ENCODE data around the gene ZNF418.

The ZNF418 gene

DNA sequence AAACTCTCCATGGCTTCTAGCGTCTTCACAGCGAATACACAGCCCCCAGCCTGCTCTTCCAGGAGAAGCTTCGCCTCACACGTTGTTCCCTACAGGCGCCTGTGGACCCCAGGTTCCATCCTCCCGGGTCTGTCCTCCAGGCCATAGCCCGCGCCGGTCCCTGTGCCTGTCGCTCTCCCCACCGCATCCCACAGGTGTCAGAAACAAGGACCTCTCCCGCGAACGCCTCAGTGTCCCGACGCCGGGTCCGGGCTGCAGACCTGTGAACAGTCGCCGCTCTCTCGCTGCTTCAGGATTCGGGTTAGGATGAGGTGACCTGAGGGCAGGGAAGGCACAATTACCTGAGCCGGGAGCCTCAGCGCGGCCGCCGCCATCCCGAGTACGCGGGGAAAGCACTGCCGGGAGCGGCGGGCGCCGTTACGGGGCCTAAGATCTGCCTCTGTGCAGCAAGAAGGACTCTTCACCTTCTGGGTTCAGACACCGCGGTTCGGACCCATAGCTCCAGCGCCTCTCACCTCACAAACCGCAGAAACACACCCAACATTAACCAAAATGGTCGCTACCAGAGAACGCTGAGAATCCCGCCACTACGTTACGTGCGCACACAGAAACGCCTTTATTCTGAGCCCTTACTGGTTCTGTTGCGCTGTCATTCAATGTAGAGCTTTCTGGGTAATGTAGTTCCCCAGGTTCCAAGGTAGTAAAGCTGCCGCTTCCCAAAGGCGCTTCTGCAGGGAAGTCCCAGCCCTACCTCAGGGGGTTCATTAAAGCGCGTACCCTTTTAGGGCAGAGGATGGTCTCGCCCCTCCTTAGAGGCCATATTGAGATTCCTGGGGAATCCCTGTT lies at the start of gene ZNF418:
Gene ZNF418, minus strand, starts transcription at position 583 of the 846 bp plus-strand sequence. CDS start 1,580 bp downstream, outside the sequence.
- DNase-seq (ENCODE audit: low read depth, low spot score) = peak; percentile 91

DNA sequence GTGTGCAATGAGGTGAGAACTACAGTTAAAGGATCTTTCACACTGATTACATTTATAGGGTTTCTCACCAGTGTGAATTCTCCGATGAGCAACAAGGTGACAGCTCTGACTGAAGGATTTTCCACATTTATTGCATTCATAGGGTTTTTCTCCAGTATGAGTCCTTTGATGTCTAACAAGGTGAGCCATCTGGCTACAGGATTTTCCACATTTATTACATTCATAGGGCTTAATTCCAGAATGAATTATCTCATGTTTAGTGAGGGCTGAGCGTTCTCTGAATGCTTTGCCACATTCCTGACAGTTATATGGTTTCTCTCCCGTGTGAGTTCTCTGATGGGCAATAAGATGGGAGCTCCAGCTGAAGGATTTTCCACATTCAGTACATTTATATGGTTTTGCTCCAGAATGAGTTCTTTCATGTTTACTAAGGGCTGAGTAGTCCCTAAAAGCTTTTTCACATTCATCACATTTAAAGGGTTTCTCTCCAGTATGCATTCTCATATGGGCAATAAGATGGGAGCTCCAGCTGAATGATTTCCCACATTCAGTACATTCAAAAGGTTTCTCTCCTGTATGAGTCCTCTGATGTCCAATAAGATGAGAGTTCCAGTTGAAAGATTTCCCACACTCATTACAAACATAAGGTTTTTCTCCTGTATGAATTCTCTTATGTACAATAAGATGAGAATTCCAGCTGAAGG lies 43.5 kb upstream of the ZNF418 start:
- DNase-seq (ENCODE audit: low read depth, low spot score) = peak; percentile 5

DNA sequence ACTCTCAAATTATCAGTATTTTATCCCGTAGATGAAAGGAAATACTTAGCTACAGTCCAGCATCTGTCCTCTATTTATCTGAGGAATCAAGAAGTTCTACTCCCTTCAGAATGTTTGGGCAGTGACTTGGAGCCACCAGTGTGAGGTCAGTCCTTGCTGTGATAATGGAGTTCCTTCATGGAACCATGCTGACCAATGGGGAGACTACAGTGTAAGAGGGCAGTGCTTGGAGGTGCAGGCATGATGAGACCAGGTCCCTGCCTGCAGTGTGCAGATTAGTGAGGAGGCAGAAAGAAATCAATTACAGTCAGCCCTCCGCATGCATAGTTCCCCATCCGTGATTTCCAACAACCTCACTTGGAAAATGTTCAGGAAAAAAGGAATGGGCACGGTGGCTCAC lies 39.2 kb upstream of the ZNF418 start, which contains the start of gene C19orf18:
Gene C19orf18, minus strand, starts transcription at position 101 of the 400 bp plus-strand sequence. CDS start 102 bp downstream, outside the sequence.
- DNase-seq (ENCODE audit: low read depth, low spot score) = no peak

DNA sequence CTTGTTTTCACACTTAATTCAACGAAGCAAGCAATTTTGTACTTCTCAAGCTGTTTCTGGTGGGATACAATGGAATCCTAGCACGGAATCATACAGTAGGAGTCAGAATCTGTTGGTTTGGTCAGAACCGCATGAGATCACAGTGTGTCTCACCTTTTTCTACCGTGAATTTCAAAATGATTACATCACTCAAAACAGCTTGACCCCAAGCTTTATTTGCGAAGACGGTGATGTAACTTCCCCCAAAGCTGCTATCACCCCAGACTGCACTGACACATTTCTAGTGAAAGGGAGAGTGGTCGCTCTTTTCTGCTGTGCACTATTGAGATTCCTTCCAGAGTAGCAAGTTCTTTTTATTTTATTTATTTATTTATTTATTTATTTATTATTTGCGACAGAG lies 29.6 kb upstream of the ZNF418 start:
- no peak for DNase-seq (ENCODE audit: low read depth, low spot score)

DNA sequence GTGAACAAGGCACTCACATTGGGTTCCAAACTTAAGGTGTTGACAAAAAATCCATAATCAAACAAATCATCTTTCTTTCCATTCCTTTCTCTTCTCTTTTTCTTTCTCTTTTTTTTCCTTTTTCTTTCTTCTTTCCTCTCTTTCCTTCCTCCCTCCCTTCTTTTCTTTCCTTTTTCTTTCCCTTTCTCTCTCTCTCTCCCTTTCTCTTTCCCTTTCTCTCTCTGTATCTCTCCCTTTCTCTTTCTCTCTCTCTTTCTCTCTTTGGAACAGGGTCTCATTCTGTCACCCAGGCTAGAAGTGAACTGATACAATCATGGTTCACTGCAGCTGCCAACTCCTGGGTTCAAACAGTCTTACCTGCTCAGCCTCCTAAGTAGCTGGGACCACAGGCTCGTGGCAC lies 26.6 kb upstream of the ZNF418 start:
- DNase-seq (ENCODE audit: low read depth, low spot score) = no peak

DNA sequence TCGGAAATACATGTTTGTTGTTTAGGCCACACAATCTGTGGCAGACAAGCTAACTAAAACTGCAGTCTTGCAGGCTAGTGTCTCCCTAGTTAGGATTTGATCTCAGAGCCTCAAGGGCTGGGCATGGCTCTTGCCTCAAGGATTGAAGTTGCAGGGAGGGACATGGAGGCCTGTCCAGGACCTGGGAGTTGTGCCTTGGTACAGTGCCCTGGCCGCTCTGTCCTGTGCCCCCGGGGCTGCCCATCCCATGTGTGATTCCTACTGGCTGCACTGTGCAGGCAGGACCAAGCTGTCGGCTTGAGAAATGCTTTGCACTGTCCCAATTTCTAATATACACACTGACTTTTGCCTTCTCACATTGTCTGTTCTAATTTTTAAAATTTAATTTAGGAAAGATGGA lies 19.8 kb upstream of the ZNF418 start:
- no peak for DNase-seq (ENCODE audit: low read depth, low spot score)

DNA sequence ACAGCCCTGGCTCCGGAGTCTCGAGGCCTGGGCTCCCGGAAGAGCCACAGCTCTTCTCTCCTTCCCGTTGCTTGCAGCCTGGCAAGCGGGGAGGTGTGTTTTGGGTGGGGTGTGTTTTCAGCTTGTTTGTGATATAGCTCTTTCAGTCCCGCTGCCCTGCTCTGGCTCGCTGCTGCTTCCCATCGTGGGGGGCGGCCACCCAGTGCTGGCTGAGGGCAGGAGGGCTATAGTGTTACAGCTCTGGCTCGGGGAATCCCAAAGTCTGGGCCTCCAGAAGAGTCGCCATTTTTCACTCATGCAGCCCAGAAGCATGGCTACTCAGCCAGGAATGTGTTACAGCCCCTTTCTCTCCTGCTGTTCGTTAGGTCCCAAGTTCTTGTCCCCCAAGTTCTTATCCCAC lies 14.5 kb upstream of the ZNF418 start:
- no peak for DNase-seq (ENCODE audit: low read depth, low spot score)

DNA sequence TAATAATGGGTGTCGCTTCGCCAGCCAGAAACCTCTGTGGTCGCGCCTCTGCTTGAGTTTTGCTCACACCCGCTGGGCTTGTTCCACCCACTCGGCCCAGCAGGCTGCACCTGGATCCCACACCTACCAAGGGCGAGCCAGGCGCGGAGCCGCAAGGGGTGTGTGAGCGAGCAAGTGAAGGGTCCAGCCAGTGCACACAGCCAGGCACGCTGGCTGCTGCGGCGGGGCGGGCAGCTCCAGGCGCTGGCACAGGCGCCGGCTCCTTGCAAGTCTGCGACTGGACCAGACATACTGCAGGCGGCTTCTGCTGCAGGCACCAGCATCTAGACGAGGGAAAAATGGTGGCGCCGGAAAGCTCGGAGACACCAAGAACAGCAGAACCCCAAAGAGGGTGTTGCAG lies 14.1 kb upstream of the ZNF418 start:
- no peak for DNase-seq (ENCODE audit: low read depth, low spot score)

DNA sequence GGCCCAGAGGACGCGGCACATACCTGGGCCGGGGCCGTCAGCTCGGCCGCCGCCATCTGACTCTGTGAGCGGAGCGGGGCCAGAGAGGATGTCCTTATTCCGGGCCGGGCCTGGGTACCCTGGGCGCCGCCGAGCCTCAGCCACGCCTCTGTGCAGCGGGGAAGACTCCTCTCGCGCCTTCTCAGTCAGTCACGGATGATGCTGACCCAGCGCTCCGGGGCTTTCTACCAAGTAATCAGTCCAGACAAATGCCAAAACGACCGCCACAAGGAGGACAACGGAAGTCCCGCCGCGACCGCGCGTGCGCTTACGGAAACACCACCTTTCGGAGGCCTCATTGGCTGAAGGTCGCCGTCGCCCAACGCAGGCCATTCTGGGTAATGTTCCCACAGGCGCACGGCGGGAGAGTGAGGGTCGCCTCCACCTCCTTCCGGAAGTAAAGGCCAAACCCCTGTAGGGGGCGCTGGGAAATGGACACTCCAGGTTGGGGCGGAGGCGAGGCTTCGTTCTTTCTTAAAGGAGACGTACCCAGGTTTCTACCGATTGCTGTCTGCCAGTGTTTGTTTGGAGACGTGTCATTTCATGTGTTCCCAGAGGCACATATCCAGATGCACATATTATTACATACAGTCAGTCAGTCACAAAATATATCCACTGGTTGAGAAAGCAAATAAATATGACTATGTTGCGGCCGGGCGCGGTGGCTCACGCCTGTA lies 12.4 kb upstream of the ZNF418 start, which contains the start of gene ZNF256:
Gene ZNF256, minus strand, starts transcription at position 288 of the 716 bp plus-strand sequence. Its CDS starts 232 bp downstream, at position 56.
- peak; percentile 98 for DNase-seq (ENCODE audit: low read depth, low spot score)

DNA sequence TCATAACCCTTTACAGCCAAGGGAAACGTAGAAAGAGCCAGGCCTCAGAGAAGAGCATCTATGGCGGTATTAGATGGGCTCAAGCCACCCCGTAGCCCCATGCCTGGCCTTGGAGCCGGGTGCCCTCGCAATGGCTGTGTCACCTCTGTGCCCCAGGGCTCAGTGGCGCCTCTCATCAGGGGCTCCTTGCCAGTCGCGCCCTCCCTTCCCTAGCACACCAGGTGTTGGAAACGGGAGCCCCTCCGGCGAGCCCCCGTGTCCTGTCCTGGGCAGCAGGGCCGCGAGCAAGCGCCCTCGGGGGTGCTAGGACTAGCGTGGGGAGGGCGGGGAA lies 11.9 kb upstream of the ZNF418 start:
- no peak for DNase-seq (ENCODE audit: low read depth, low spot score)

DNA sequence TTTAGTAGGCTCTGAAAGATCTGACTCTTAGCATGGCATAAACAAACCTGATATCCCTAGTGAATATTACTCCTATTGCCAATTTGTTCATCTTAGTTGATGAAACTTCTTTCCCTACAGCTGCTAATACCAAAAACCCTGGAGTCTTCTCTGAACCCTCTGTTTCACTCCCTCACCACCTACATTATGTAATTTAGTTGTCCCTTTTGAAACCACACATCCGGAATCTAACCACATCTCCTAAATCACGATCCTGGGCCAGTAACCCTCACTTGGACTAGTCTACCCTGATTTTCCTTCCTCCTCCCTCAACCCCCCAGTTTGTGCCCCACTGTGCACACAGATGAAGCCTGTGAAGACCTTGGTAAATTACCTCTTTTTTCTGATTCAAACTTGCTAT lies 11.1 kb upstream of the ZNF418 start:
- no peak for DNase-seq (ENCODE audit: low read depth, low spot score)

DNA sequence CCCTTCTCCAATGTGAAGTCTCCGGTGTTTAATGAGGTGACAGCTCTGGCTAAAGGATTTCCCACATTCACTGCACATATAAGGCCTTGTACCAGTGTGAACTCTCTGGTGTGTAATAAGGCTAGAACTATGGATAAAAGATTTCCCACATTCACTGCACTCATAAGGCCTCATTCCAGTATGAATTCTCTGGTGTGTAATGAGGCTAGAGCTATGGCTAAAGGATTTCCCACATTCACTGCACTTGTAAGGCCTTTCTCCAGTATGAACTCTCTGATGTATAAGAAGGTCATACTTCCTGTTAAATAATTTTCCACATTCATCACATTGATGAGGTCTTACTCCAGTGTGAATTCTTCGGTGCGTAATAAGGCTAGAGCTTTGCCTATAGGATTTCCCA lies 6.4 kb upstream of the ZNF418 start:
- no peak for DNase-seq (ENCODE audit: low read depth, low spot score)

DNA sequence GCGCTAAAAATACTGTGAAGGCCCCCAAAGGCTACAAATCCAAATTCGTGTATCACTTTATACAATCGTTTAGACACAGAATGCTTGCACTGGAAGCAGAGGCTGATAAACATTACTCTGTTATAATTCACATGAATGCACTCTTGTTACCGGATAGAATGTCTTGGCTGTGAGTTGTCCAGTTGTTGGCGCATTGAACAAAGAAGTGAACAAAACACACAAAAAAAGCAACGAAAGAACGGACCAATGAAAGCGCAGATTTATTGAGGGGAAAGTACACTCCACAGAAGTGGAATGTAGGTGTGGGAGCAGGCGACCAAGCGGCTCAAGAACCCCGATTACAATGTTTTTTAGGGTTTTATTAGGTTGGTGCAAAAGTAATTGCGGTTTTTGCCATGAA lies 529 bp upstream of the ZNF418 start:
- no peak for DNase-seq (ENCODE audit: low read depth, low spot score)

DNA sequence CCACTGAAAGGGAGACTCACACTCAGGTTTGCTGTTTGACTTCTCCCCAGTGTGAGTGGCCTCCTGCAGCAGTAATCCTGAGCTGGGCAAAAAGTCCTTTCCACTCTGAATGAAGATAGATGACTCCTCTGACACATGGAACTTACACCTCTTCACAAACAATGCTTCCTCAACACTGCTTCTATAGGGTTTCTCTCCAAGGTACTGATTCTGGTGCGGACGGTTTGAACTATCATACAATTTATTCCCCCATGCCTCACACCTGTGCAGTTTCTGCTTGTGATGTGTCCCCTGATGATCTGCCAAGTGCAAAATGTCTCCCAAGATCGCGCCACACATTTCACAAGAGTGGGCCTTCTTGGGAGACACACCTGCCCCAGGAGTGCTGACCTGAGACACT lies 7.6 kb downstream of the ZNF418 start:
- no peak for DNase-seq (ENCODE audit: low read depth, low spot score)

DNA sequence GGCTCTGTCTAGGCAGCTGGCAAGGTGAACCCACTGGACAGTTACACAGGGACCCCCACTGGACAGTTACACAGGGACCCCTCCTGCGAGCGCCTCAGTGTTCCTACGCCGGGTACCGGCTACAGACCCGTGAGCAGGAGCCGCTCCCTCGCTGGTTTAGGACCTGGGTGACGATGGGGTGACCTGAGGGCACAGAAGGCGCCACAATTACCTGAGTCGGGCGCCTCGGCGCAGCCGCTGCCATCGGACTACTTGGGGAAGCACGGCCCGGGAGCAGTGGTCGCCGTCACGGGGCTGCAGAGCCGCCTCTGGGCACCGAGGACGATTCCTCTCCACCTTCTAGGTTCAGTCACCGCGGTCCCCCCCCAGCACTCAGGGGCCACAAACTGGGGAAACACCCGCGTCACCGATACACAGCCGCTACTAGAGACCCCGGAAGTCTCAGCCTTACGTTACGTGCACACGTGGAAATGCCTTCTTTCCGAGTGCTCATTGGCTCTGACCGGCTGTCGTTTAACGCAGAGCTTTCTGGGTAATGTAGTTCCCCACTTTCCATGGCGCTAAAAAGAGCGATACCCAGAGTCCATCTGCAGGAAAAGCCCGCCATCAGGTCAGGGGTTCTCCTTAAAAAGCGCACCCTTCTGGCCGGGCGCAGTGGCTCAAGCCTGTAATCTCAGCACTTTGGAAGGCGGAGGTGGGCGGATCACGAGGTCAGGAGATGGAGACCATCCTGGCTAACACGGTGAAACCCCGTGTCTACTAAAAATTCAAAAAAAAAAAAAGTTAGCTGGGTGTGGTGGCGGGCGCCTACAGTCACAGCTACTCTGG lies 18.8 kb downstream of the ZNF418 start, which contains the start of gene ZNF417:
Gene ZNF417, minus strand, starts transcription at position 425 of the 828 bp plus-strand sequence. Its CDS starts 181 bp downstream, at position 244.
- peak; percentile 96 for DNase-seq (ENCODE audit: low read depth, low spot score)

DNA sequence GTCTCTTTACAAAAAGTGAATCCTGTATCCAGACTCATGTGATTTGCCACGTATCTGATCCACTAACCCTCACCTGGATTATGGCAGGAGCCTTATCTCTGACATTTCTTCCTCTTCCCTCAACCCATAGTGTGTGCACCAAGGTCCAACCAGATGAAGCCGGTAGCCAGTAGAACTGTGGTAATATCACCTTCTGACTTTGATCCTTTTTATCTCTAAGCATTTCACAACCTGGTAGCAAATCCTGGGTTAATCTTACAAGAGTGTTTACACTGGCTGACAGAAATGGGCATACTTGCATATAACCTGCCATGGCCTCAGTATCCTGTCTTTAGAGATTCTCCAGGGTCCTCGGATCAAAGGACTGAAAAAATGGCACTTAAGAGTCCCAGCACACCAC lies 20.7 kb downstream of the ZNF418 start:
- DNase-seq (ENCODE audit: low read depth, low spot score) = no peak

DNA sequence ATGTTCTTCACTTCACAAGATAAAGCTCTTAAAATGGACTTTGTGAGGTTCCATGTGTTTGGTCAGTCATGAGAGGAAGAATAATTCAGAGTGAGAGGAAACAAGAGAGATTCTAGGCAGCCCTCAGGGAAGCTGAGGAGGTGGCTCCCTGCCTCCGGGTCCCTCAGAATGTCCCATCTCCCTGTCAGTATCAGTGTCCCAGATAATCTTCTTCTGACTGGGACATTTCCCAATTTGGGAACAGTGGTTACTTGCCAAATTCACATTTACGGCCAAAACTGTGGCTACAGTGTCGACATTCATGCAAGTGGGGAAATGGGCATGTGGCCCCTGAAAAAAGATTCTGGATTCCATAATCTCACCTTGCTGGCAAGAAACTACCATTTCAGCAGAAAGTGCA lies 27.8 kb downstream of the ZNF418 start:
- no peak for DNase-seq (ENCODE audit: low read depth, low spot score)

DNA sequence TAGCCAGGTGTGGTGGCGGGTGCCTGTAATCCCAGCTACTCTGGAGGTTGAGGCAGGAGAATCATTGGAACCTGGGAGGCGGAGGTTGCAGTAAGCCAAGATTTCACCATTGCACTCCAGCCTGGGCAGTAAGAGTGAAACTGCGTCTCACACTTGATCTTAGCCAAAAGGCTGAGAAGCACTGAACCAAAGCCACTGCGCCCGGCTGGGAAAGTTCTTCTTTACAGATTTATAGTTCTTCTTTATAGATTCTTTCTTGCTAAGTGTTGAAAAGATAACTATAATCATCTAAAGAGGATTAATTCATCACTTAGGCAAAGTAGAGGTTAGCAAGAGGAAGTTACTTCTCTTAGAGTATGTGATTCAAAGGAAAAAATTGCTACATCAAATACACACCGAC lies 29.9 kb downstream of the ZNF418 start:
- no peak for DNase-seq (ENCODE audit: low read depth, low spot score)

DNA sequence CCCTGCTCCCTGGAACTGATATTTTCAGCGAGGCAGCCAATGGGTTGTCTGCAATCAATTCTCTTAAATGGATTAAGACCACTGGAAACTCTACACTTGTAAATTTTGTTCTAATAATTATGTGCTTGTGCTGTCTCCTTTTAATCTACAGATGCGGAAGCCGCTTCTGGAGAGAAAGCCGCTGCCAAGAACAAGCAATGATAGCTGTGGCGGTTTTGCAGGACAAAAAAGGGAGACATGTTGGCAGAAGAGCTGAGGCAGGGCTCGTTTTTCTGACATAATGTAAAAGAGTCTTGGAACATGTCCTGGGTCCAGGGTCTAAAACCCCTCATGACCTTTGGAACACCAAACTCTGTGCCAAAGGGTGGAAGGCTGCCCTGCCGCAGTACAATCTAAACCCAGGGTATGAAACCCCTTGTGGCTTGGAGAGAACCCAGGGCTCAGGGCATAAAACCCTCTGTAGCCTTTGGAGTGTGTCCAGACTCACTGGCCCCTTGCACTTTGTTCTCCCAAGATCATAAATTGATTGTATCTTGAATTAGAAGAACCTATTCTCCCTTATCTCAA lies 31.5 kb downstream of the ZNF418 start:
- DNase-seq (ENCODE audit: low read depth, low spot score) = no peak

DNA sequence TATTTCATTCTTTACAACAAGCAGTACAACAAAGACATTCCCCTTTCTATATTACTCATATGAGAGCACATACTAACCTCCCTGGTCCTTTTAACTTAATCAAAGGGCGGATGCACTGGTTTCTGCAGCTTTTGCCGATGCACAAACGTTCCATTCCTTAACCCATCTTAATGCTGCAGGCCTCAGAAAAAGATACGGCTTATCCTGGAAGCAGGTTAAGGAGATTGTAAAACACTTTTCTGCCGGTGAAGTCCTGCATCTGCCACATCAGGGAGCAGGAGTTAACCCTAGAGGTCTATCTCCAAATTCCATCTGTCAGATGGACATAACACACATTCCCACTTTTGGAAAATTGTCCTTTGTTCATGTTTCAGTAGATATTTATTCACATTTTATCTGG lies 34.9 kb downstream of the ZNF418 start:
- DNase-seq (ENCODE audit: low read depth, low spot score) = no peak

DNA sequence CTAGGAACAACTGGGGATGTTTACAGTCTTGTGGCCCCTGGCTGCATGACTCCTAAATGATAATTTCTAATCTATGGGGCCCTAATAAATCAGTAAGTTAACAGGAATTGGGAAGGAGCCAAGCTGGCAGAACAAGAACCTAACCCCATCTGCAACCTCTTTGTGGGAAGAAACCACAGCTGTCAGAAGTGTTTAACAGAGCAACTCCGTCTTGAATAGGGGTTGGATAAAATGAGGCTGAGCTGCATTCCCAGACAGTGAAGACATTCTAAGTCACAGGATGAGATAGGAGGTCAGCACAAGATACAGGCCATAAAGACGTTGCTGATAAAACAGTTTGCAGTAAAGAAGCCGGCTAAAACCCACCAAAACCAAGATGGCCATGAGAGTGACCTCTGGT lies 44.5 kb downstream of the ZNF418 start:
- DNase-seq (ENCODE audit: low read depth, low spot score) = peak; percentile 82

Measured in astrocyte of the hippocampus (primary cell).